H1 (cell line): Measurements from ENCODE around the gene SPPL3.

ENCODE experiments used
- EZH2 ChIP-seq: fragments of 200-600 bp; sonication (generic); IDR thresholded peaks from 2 replicates; pipeline ENCODE4 v1.7.1; 2012; ENCODE audit warnings: low read depth, mild to moderate bottlenecking, moderate library complexity, low read length, inconsistent platforms; ENCODE audit not compliant: severe bottlenecking
- GABPA ChIP-seq: IDR thresholded peaks from 2 replicates; pipeline ENCODE4 v1.6.1; 2011; ENCODE audit warnings: mild to moderate bottlenecking, low read length, moderate library complexity, borderline replicate concordance; ENCODE audit not compliant: insufficient read depth
- SP1 ChIP-seq: IDR thresholded peaks from 2 replicates; pipeline ENCODE4 v1.6.1; 2011; ENCODE audit warnings: low read depth, low read length
- TAF1 ChIP-seq: IDR thresholded peaks from 2 replicates; pipeline ENCODE4 v1.6.1; 2011; ENCODE audit warnings: mild to moderate bottlenecking, low read depth, low read length
- TF ChIP-seq, protein P1 (sequence below), 3 experiments: IDR thresholded peaks; 1 replicate in 2 of 3; 2 replicates in 1 of 3; pipeline versions ENCODE4 v1.5.1 to v1.6.1; 2011; ENCODE audit warnings: low read length in 3 of 3, mild to moderate bottlenecking in 3 of 3, inconsistent platforms in 2 of 3, low read depth in 1 of 3, moderate library complexity in 1 of 3; ENCODE audit not compliant: insufficient read depth in 1 of 3; ENCODE audit errors: control extremely low read depth in 1 of 3

GRCh38 chr12:120784804-120785203, 119.4 kb downstream of the SPPL3 start:
- TF ChIP-seq GABPA, result no peak
- no peak for TF ChIP-seq TAF1
- no peak for TF ChIP-seq SP1
- no peak for TF ChIP-seq EZH2
- TF ChIP-seq, protein P1, sequence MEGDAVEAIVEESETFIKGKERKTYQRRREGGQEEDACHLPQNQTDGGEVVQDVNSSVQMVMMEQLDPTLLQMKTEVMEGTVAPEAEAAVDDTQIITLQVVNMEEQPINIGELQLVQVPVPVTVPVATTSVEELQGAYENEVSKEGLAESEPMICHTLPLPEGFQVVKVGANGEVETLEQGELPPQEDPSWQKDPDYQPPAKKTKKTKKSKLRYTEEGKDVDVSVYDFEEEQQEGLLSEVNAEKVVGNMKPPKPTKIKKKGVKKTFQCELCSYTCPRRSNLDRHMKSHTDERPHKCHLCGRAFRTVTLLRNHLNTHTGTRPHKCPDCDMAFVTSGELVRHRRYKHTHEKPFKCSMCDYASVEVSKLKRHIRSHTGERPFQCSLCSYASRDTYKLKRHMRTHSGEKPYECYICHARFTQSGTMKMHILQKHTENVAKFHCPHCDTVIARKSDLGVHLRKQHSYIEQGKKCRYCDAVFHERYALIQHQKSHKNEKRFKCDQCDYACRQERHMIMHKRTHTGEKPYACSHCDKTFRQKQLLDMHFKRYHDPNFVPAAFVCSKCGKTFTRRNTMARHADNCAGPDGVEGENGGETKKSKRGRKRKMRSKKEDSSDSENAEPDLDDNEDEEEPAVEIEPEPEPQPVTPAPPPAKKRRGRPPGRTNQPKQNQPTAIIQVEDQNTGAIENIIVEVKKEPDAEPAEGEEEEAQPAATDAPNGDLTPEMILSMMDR (IDR thresholded peaks at IDR 0.05; ENCODE audit: control extremely low read depth in 1 of 3, insufficient read depth in 1 of 3, low read depth in 1 of 3, low read length in 3 of 3), result no peak
